ENCODE data around the gene ZNF276.

DNA sequence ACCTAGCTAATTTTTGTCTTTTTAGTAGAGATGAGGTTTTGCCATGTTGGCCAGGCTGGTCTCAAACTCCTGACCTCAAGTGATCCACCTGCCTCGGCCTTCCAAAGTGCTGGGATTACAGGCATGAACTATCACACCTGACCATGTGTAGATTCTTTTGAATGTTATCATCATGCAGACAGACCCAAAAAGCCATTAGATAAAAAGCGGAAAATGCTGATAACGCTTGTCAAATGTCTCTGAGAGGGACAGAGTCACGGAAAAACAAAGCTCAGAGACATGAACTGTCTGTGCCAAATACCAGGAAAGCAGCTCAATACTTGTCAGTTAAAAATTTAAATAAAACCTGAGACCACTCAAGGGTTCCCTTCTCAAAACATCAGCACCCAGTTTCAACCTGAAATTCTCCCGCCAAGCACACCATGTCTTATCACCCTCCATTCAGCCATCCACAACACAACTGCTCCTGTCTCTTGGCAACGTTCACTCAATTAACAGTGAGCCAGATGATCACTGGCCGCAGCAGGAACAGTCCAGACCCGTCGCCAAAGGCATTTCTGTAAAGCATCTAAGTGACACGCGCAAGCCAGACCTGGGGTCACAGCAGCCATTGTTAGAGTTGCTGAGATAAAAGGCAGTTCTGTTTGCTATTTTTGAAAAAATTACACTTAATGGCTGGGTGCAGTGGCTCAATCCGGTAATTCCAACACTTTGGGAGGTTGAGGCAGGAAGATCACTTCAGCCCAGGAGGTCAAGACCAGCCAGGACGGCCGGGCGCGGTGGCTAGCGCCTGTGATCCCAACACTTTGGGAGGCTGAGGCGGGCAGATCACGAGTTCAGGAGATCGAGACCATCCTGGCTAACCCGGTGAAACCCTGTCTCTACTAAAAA lies 65.4 kb downstream of the ZNF276 start:
- TF ChIP-seq, protein P1, sequence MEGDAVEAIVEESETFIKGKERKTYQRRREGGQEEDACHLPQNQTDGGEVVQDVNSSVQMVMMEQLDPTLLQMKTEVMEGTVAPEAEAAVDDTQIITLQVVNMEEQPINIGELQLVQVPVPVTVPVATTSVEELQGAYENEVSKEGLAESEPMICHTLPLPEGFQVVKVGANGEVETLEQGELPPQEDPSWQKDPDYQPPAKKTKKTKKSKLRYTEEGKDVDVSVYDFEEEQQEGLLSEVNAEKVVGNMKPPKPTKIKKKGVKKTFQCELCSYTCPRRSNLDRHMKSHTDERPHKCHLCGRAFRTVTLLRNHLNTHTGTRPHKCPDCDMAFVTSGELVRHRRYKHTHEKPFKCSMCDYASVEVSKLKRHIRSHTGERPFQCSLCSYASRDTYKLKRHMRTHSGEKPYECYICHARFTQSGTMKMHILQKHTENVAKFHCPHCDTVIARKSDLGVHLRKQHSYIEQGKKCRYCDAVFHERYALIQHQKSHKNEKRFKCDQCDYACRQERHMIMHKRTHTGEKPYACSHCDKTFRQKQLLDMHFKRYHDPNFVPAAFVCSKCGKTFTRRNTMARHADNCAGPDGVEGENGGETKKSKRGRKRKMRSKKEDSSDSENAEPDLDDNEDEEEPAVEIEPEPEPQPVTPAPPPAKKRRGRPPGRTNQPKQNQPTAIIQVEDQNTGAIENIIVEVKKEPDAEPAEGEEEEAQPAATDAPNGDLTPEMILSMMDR (IDR thresholded peaks at IDR 0.05): no peak
- TF ChIP-seq POLR2A (IDR thresholded peaks at IDR 0.05) (no peak), EP300 (IDR thresholded peaks at IDR 0.05) (no peak)

All from ovary (tissue), 3 donors.